ENCODE results near the gene PHF1.

- TF ChIP-seq CTCF (IDR thresholded peaks at IDR 0.05; ENCODE audit: low read depth, low read length) (no peak), EZH2phosphoT487 (IDR thresholded peaks at IDR 0.05; ENCODE audit: low read depth) (no peak)
These were observed 30.6 kb downstream of the PHF1 start for GRCh38 chr6:33441457-33441856.

All from OCI-LY3 (cell line).